ENCODE measurements around the gene ISM2.

Gene ISM2

GRCh38 chr14:77507762-77508161 lies 9.1 kb upstream of the ISM2 start:
- no peak for DNase-seq (ENCODE audit: low read depth in 2 of 2)

DNA sequence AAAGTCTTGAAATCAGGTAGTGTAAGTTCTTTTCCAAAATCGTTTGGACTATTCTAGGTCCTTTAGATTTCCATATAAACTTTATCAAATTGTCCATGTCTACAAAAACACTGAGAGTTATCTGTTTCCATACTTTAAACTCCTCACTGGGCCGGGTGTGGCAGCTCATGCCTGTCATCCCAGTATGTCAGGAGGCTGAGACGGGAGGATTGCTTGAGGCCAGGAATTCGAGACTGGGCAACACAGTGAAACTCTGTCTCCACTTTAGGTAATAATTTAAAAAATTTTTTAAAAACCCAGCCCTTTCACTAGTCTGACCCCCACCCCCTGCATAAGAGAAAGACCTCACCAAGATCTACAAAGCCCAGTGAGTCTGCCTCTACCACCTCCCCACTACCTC lies 6.4 kb upstream of the ISM2 start:
- DNase-seq (ENCODE audit: low read depth in 2 of 2) = no peak

DNA sequence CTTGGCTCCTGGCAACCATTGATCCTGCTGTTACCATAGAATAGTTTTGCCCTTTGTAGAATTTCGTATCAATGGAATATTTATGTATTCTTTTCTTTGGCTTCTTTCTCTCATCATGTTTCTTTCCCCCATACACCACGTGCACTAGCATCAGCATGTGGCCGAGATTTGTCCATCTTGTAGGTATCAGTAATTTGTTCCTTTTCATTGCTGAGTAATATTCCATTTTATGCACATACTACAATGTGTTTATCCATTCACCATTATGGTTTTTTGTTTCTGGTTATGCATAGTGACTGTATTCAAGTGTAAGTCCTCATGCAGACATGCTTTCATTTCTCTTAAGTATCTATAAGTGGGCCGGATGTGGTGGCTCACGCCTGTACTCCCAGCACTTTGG lies 4.5 kb upstream of the ISM2 start:
- DNase-seq (ENCODE audit: low read depth in 2 of 2) = no peak

- DNase-seq (ENCODE audit: low read depth in 2 of 2) = no peak
Observed at GRCh38 chr14:77502109-77502782, 3.6 kb upstream of the ISM2 start.

- no peak for DNase-seq (ENCODE audit: low read depth in 2 of 2)
Observed at GRCh38 chr14:77498984-77499527, 440 bp upstream of the ISM2 start.

GRCh38 chr14:77495334-77495733 lies 3.3 kb downstream of the ISM2 start:
- DNase-seq (ENCODE audit: low read depth in 2 of 2) = no peak

- DNase-seq (ENCODE audit: low read depth in 2 of 2) = no peak
Observed at GRCh38 chr14:77491056-77491455, 7.6 kb downstream of the ISM2 start.

DNA sequence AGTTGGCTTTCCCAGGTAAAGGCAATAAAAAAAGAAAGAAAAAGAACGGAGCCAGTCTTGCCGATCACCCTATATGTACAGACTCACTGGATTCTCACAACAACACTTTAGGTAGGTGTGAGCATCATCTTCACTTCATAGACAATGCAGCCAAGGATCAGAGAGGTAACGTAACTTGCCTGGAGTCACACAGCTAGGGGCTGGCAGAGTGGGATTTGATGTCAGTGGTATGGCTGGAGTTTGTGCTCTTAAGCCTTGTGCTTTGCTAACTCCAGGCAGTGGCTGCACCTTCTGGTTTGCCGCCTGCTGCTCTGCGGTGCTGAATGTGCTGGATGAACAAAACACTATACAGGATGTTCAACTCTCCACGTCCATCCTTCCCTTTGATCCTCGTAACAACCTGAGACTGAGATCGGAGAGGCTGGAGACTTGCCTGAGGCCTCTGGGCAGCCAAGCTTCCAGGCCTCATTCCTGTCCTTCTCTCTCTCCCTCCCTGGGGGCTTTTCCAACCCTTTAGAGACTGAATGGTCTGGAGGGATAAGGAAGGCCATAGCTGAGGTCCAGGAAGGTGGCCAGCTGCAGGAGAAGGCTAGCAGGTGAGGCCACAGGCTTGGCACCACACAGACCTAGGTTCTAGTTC lies 8.1 kb downstream of the ISM2 start:
- no peak for DNase-seq (ENCODE audit: low read depth in 2 of 2)

- no peak for DNase-seq (ENCODE audit: low read depth in 2 of 2)
Observed at GRCh38 chr14:77489041-77489440, 9.6 kb downstream of the ISM2 start.

DNA sequence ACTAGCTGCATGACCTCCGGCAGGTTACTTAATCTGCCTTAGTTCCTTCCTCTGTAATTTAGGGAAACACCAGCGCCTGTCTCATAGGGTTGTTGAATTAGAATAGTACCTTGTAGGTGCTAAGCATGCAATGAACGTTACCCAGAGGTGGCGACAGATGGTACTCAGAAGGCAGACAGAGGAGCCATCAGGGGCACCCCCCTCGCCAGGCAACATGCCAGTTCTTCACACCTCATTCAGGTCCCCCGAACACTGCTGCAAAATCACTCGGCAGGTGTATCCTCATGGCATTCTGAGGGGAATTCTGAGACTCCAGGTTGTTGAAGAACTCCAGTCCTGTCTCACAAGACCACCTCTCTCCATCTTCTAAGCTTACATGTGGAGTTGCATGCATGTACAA lies 10.1 kb downstream of the ISM2 start:
- no peak for DNase-seq (ENCODE audit: low read depth in 2 of 2)

DNA sequence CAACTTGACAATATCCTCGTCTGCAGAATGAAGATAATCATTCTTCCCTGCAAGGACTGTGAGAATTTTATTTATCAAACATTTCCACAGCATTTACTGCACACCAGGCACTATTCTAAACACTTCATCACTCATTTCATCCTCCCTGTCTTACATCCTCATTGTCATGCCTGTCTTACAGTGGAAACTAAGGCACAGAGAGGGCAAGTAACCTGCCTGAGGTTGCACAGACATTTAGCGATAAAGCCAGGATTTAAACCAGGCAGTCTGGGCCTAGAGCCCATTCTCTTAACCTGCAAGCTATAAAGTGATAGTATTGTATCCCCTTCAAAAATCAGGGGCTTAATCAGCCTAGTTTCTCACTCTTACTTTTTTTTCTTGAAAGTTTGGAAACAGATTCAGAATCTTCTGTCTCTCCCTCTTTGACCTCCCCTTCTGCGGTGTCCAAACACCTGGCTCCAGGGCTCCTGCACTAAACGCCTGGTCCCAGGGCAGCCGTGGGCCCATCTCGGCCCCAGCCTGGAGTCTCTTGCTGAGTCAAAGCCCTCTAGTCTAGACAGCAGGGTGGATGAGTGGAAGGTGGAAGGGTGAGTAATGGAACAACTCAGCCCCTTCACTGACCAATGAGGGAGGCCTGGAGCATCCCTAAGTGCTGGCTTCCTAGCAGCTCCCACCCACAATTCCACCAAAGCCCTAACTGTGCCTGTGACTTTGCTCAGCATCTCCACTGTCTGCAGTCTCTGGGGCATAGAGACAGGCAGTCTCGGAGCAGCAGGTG lies 12.5 kb downstream of the ISM2 start:
- no peak for DNase-seq (ENCODE audit: low read depth in 2 of 2)

DNA sequence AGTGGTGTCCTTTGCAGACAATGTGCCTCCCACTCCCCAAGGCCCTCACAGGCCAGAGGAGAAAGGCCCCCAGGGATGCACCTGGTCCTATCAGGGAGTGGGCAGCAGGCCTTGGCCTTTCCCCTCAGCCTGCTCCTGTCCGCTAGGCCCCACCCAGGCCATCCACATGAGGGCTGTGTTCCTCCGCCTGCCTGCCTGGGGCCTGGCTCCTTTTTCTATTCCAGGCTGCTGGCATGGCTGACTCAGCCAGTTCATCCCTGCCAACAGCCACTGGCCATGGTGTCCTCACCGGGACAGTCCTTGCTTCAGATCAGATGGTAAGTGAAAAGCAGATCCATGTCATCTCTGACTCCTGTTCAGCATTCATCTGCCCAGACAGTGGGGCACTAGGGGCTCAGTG lies 13.4 kb downstream of the ISM2 start:
- no peak for DNase-seq (ENCODE audit: low read depth in 2 of 2)

DNA sequence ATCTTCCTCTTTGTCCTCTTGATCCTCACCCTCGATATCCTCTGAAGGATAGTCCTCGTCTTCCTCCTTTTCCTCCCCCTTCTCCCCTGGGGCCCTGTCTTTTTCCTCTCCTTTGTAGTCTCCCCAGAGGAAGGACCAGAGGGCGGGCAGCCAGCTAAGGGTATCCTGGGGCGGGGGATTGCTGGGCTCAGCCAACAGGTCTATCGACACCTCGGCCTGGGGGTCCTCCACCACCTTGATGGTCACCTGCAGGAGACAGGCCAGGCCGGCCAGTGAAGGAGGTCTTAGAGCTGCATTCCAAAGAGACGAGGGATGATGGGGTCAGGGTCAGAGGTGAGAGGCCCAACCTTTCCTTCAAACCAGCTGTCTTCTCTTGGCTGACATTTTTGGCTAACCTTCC lies 16.2 kb downstream of the ISM2 start:
- no peak for DNase-seq (ENCODE audit: low read depth in 2 of 2)

DNA sequence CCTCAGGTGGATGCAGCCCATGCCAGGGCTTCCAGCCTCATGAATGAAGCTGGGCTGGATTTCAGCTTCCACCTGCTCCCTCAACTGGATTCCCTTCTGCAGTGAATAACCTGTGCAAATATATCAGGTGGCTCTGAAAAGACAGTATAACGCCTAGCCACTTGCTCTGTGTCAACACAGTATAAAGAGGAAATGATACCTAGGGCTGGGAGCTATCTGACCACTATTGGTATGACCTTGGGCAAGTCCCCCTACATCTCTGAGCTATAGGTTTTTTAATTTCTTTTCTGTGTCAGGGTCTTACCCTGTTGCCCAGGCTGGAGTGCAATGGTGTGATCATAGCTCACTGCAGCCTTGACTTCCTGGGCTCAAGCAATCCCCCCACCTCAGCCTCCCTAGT lies 19.8 kb downstream of the ISM2 start:
- DNase-seq (ENCODE audit: low read depth in 2 of 2) = no peak

DNA sequence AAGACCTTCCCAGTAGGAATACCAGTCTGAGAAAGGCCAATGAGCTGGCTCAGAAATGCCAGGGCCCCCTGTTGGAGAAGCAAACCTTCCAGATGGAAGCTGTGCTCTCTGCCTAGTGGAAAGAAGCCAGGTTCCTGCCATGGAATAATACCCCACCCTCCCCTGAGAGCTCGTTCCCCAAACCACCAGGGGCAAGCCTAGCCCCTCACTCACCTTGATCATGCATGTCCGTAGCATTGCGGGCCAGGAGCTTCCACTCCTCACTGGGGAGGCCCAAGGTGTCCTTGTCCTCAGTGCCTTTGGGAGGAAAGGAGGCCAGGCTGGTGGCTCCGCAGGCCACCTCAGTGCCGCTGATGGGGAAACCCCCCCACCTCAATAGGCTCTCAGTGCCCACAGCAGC lies 20.6 kb downstream of the ISM2 start:
- no peak for DNase-seq (ENCODE audit: low read depth in 2 of 2)

DNA sequence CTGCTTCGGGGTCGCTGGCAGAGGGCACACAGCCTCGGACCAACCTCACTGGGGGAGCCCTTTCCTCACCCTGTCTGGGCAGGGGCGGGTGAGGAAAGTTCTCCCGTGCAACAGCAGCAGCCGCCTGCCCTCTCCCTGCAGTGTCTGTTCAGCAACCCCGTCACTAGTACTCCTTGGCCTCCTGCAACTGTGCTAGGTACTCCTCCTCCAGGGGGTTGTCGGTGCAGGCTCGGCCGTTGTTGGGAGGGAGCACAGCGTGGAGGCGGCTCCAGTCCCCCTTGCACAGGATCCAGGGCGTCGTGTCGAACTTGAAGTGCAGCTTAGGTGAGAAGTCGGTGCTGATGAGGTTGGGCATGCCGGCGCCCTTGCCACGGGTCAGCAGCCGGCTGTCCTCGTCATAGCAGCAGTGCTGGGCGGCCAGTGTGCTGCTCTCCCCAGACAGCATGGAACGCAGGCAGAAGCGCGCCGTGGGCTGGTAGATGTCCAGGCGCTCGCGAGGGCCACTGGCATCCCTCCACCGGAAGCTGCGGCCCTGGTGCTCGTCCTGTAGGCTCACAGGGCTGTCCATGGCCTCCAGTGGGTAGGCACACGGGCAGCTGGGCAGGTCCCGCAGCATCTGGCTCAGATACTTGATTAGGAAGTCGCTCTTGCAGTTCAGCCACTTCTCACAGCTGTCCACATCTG lies 23.0 kb downstream of the ISM2 start:
- no peak for DNase-seq (ENCODE audit: low read depth in 2 of 2)

- DNase-seq (ENCODE audit: low read depth in 2 of 2) = no peak
Observed at GRCh38 chr14:77474479-77475177, 24.0 kb downstream of the ISM2 start.

GRCh38 chr14:77473921-77474320 lies 24.7 kb downstream of the ISM2 start:
- DNase-seq (ENCODE audit: low read depth in 2 of 2) = no peak

DNA sequence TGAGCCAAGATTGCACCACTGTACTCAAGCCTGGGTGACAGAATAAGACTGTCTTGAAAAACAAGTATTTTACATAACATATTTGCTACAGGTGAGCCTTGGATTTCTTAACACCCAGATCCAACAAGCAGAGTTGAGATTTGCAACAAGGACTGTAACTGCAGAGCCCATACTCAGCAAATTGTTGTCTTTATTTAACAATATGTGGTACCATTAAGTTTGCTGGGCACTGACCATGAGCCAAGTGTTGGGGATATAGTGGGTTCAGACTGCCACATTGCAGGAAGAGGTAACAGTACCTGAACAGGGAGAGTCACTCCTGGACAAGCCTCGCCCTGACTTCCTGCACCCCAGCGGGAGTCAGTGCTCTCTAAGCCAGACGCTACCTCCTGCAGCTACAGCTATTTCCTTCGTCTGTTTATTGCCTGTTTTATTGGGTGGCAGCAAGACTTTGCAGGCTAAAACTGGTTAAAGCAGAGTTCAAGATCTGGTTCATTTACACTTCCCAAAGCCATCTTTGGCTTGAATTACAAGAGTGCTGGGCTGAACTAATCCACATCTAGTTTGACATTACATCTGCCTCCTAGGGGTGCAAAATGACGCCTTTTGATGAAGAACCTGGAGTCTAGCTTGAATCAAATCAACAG lies 28.3 kb downstream of the ISM2 start:
- no peak for DNase-seq (ENCODE audit: low read depth in 2 of 2)

DNA sequence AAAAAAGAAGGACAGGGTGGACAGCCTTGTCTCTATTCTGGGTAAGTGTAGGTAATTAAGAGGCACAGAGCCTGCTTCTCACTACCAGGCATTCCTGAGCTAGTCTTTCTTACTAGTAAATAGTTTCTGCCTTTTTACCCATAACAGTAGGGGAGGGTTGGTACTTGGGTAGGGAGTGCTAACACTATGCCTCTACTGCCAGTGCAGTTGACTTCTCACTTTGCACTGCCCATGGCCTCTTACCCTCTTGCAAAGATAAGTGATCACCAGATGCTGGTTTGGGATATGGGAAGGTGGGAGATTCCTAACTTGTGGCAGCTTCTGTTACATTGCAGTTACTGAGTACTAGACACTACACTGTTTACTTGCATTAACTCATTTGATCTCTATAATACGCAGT lies 29.1 kb downstream of the ISM2 start:
- no peak for DNase-seq (ENCODE audit: low read depth in 2 of 2)

DNA sequence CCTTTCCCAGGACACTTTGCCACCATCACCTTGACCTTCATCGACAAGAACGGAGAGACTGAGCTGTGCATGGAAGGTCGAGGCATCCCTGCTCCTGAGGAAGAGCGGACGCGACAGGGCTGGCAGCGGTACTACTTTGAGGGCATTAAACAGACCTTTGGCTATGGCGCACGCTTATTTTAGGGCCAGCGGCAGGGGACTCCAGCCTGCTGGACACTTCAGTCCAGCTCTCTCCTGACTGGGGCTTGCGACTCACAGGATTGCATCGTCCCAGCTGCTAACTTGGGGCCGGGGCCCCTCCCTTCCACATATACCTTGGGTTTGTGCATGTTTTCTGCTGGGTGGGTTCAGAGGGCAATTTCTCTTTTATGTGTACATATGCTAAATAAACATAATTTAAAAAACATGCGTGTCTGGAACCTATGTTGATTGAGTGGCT lies 29.5 kb downstream of the ISM2 start:
- no peak for DNase-seq (ENCODE audit: low read depth in 2 of 2)
